ENCODE results near the gene SEMA5A.

- TF ChIP-seq POLR2A (IDR thresholded peaks at IDR 0.05; ENCODE audit: low read length): no peak
- no peak for TF ChIP-seq GATA1 (IDR thresholded peaks at IDR 0.05; ENCODE audit: low read depth, low read length)
These were observed 94.8 kb downstream of the SEMA5A start for GRCh38 chr5:9451037-9451436.

All from erythroblast (primary cell).